Measurements from ENCODE around the gene AP4S1.
"Not testable (repeated sequence)": the region's sequence is repeated elsewhere in the genome, so short reads cannot be mapped to it uniquely, and the experiment has no call there.

AP4S1 gene

GRCh38 chr14:31004007-31004406 is 21.4 kb upstream of the AP4S1 start:
- in situ Hi-C loops (cut with MboI; ENCODE audit: low sequenced_read_pairs): not testable (repeated sequence)

- in situ Hi-C loops (cut with MboI; ENCODE audit: low sequenced_read_pairs): no loop called here
These were observed 18.7 kb upstream of the AP4S1 start for GRCh38 chr14:31006703-31007102.

- in situ Hi-C loops (cut with MboI; ENCODE audit: low sequenced_read_pairs): no loop called here
These were observed 15.4 kb upstream of the AP4S1 start for GRCh38 chr14:31009836-31010574.

GRCh38 chr14:31010935-31011334 is 14.5 kb upstream of the AP4S1 start:
- in situ Hi-C loops (cut with MboI; ENCODE audit: low sequenced_read_pairs): no loop called here

GRCh38 chr14:31013841-31014240 is 11.6 kb upstream of the AP4S1 start:
- in situ Hi-C loops (cut with MboI; ENCODE audit: low sequenced_read_pairs): no loop called here

- in situ Hi-C loops (cut with MboI; ENCODE audit: low sequenced_read_pairs): no loop called here
These were observed 7.3 kb upstream of the AP4S1 start for GRCh38 chr14:31018057-31018645.

GRCh38 chr14:31020834-31021575 is 4.4 kb upstream of the AP4S1 start:
- in situ Hi-C loops (cut with MboI; ENCODE audit: low sequenced_read_pairs): no loop called here

- in situ Hi-C loops (cut with MboI; ENCODE audit: low sequenced_read_pairs): no loop called here
These were observed 3.9 kb upstream of the AP4S1 start for GRCh38 chr14:31021576-31021949.

GRCh38 chr14:31022386-31022785 is 3.1 kb upstream of the AP4S1 start:
- in situ Hi-C loops (cut with MboI; ENCODE audit: low sequenced_read_pairs): no loop called here

- in situ Hi-C loops (cut with MboI; ENCODE audit: low sequenced_read_pairs): no loop called here
These were observed 1.4 kb upstream of the AP4S1 start for GRCh38 chr14:31024010-31024480.

GRCh38 chr14:31024577-31025366 is 677 bp upstream of the AP4S1 start:
- in situ Hi-C loops (cut with MboI; ENCODE audit: low sequenced_read_pairs): no loop called here

- in situ Hi-C loops (cut with MboI; ENCODE audit: low sequenced_read_pairs): no loop called here
These were observed 614 bp downstream of the AP4S1 start, which contains the start of gene STRN3 for GRCh38 chr14:31026077-31026449. TSS of gene STRN3 (minus strand) at chr14:31026379. CDS start at chr14:31026185, 194 bp downstream.

GRCh38 chr14:31026450-31027235 is 1.2 kb downstream of the AP4S1 start:
- in situ Hi-C loops (cut with MboI; ENCODE audit: low sequenced_read_pairs): no loop called here

- in situ Hi-C loops (cut with MboI; ENCODE audit: low sequenced_read_pairs): no loop called here
These were observed 2.4 kb downstream of the AP4S1 start for GRCh38 chr14:31027847-31028246.

- in situ Hi-C loops (cut with MboI; ENCODE audit: low sequenced_read_pairs): no loop called here
These were observed 3.8 kb downstream of the AP4S1 start for GRCh38 chr14:31029016-31029970.

- in situ Hi-C loops (cut with MboI; ENCODE audit: low sequenced_read_pairs): no loop called here
These were observed 5.0 kb downstream of the AP4S1 start for GRCh38 chr14:31030469-31030868.

GRCh38 chr14:31036552-31036951 is 11.1 kb downstream of the AP4S1 start:
- in situ Hi-C loops (cut with MboI; ENCODE audit: low sequenced_read_pairs): no loop called here

- in situ Hi-C loops (cut with MboI; ENCODE audit: low sequenced_read_pairs): no loop called here
These were observed 12.3 kb downstream of the AP4S1 start for GRCh38 chr14:31037709-31038221.

Measured in hTERT RPE-1 (cell line).